H9 (cell line): ENCODE data around the gene LEPROT. TPM values are rescaled to one million over a fixed set of nuclear protein-coding genes. Genes with fewer than 3 reads are reported as not detected.

ENCODE experiments used
- DNase-seq: peaks from one replicate; pipeline ENCODE4 v3.0.0-alpha.2; 2017
- H2AFZ ChIP-seq: one replicate; pipeline ENCODE4 v1.6.1; 2013; ENCODE audit warnings: mild to moderate bottlenecking, low read length, control low read depth, moderate library complexity
- H2AK5ac ChIP-seq: 2 replicates; pipeline ENCODE4 v1.6.1; 2013; ENCODE audit warnings: low read length, control low read depth, mixed read lengths; ENCODE audit not compliant: insufficient read length
- H2BK120ac ChIP-seq: one replicate; pipeline ENCODE4 v1.6.1; 2013; ENCODE audit warnings: low read depth, mild to moderate bottlenecking, low read length, control low read depth, inconsistent platforms; ENCODE audit not compliant: poor library complexity, severe bottlenecking
- H2BK12ac ChIP-seq: 2 replicates; pipeline ENCODE4 v1.6.1; 2013; ENCODE audit warnings: low read length, control low read depth, mixed read lengths, low read depth; ENCODE audit not compliant: insufficient read length
- H2BK15ac ChIP-seq: 2 replicates; pipeline ENCODE4 v1.6.1; 2013; ENCODE audit warnings: low read depth, low read length, control low read depth
- H2BK20ac ChIP-seq: one replicate; pipeline ENCODE4 v1.6.1; 2013; ENCODE audit warnings: low read depth, mild to moderate bottlenecking, low read length, control low read depth, inconsistent platforms; ENCODE audit not compliant: poor library complexity, severe bottlenecking
- H2BK5ac ChIP-seq: 2 replicates; pipeline ENCODE4 v1.6.1; 2013; ENCODE audit warnings: low read length, control low read depth, mixed read lengths; ENCODE audit not compliant: insufficient read length
- H3K14ac ChIP-seq: 2 replicates; pipeline ENCODE4 v1.6.1; 2013; ENCODE audit warnings: low read length, control low read depth; ENCODE audit not compliant: insufficient read depth
- H3K18ac ChIP-seq: 2 replicates; pipeline ENCODE4 v1.6.1; 2013; ENCODE audit warnings: low read depth, mild to moderate bottlenecking, mixed read lengths, low read length, control low read depth; ENCODE audit not compliant: insufficient read length
- H3K23ac ChIP-seq: 2 replicates; pipeline ENCODE4 v1.6.1; 2013; ENCODE audit warnings: low read length, control low read depth, mixed read lengths, low read depth; ENCODE audit not compliant: insufficient read length
- H3K23me2 ChIP-seq: 2 replicates; pipeline ENCODE4 v1.6.1; 2013; ENCODE audit warnings: low read depth, mild to moderate bottlenecking, mixed read lengths, low read length, control low read depth; ENCODE audit not compliant: insufficient read length, poor library complexity, severe bottlenecking
- H3K27ac ChIP-seq: 2 replicates; pipeline ENCODE4 v1.5.1; 2013; ENCODE audit warnings: low read length, control low read depth, mixed read lengths, low read depth; ENCODE audit not compliant: insufficient read length
- H3K27me3 ChIP-seq: 2 replicates; pipeline ENCODE4 v1.6.1; 2013; ENCODE audit warnings: low read length, control low read depth, inconsistent platforms; ENCODE audit not compliant: insufficient read depth
- H3K4ac ChIP-seq: 2 replicates; pipeline ENCODE4 v1.6.1; 2013; ENCODE audit warnings: low read depth, mild to moderate bottlenecking, control low read depth, inconsistent platforms, low read length, moderate library complexity
- H3K4me1 ChIP-seq: 2 replicates; pipeline ENCODE4 v1.6.1; 2013; ENCODE audit warnings: low read length, control low read depth, inconsistent platforms; ENCODE audit not compliant: insufficient read depth
- H3K4me2 ChIP-seq: 2 replicates; pipeline ENCODE4 v1.6.1; 2013; ENCODE audit warnings: low read length, control low read depth, mixed read lengths; ENCODE audit not compliant: insufficient read length, insufficient read depth
- H3K56ac ChIP-seq: 2 replicates; pipeline ENCODE4 v1.6.1; 2013; ENCODE audit warnings: low read depth, mild to moderate bottlenecking, mixed read lengths, low read length, control low read depth; ENCODE audit not compliant: insufficient read length
- H3K79me1 ChIP-seq: 2 replicates; pipeline ENCODE4 v1.6.1; 2013; ENCODE audit warnings: low read depth, mild to moderate bottlenecking, moderate library complexity, low read length, control low read depth, inconsistent platforms; ENCODE audit not compliant: insufficient read depth, poor library complexity, severe bottlenecking
- H3K79me2 ChIP-seq: 2 replicates; pipeline ENCODE4 v1.6.1; 2013; ENCODE audit warnings: low read length, control low read depth, inconsistent platforms; ENCODE audit not compliant: insufficient read depth
- H3K9ac ChIP-seq: 2 replicates; pipeline ENCODE4 v1.6.1; 2013; ENCODE audit warnings: low read length, control low read depth, mixed read lengths; ENCODE audit not compliant: insufficient read length; ENCODE audit errors: extremely low read depth
- H3K9me3 ChIP-seq: one replicate; pipeline ENCODE4 v1.6.1; 2013; ENCODE audit warnings: low read depth, low read length, inconsistent platforms; ENCODE audit not compliant: control insufficient read depth
- H3T11ph ChIP-seq: one replicate; pipeline ENCODE4 v1.6.1; 2013; ENCODE audit warnings: mild to moderate bottlenecking, low read length, control low read depth, inconsistent platforms
- H4K20me1 ChIP-seq: one replicate; pipeline ENCODE4 v1.6.1; 2013; ENCODE audit not compliant: control insufficient read depth, insufficient read length, insufficient read depth
- H4K5ac ChIP-seq: 2 replicates; pipeline ENCODE4 v1.6.1; 2013; ENCODE audit warnings: low read depth, mild to moderate bottlenecking, mixed read lengths, low read length, control low read depth; ENCODE audit not compliant: insufficient read length
- H4K8ac ChIP-seq: replicated peaks from 2 replicates; pipeline ENCODE4 v1.6.1; 2013; ENCODE audit warnings: low read length, control low read depth, mixed read lengths, low read depth; ENCODE audit not compliant: insufficient read length
- H4K91ac ChIP-seq: 2 replicates; pipeline ENCODE4 v1.6.1; 2013; ENCODE audit warnings: low read depth, mild to moderate bottlenecking, moderate library complexity, mixed read lengths, low read length, control low read depth; ENCODE audit not compliant: insufficient read length
- H3K27ac Mint-ChIP-seq, 3 experiments: 2 replicates in 2 of 3; 3 replicates in 1 of 3; pipeline ENCODE4 v1.8.0; 2020 to 2021; ENCODE audit warnings: mixed read lengths in 3 of 3, mild to moderate bottlenecking in 1 of 3, moderate library complexity in 1 of 3
- H3K27me3 Mint-ChIP-seq: 2 replicates; pipeline ENCODE4 v1.8.0; 2021; ENCODE audit warnings: low read depth, mild to moderate bottlenecking, moderate library complexity, mixed read lengths
- H3K36me3 Mint-ChIP-seq, 3 experiments: 2 replicates in 2 of 3; 3 replicates in 1 of 3; pipeline ENCODE4 v1.8.0; 2020 to 2021; ENCODE audit warnings: low read depth in 3 of 3, mixed read lengths in 3 of 3; ENCODE audit not compliant: insufficient read depth in 1 of 3
- H3K4me1 Mint-ChIP-seq, 2 experiments: 2 replicates each; pipeline ENCODE4 v1.8.0; 2020; ENCODE audit warnings: mixed read lengths in 2 of 2
- H3K4me3 Mint-ChIP-seq, 2 experiments: 2 replicates in 1 of 2; 3 replicates in 1 of 2; pipeline ENCODE4 v1.8.0; 2020 to 2021; ENCODE audit warnings: mild to moderate bottlenecking in 2 of 2, mixed read lengths in 2 of 2, moderate library complexity in 1 of 2
- H3K9me3 Mint-ChIP-seq, 2 experiments: 2 replicates in 1 of 2; 3 replicates in 1 of 2; pipeline ENCODE4 v1.8.0; 2020; ENCODE audit warnings: mild to moderate bottlenecking in 2 of 2, mixed read lengths in 2 of 2, moderate library complexity in 1 of 2
- WGBS: extraction: QIAGEN DNeasy Blood & Tissue Kit; methylation state at CpG from one replicate; pipeline ENCODE4 v1.1.7; 2013; ENCODE audit warnings: missing lambda C conversion rate, low lambda C conversion rate, mixed read lengths; ENCODE audit not compliant: insufficient read length; ENCODE audit errors: extremely low coverage; 5-methylcytosine and 5-hydroxymethylcytosine counted together
- total RNA-seq: library from RNA; stranded (reverse); gene quantifications from 2 replicates; pipeline ENCODE4 v1.2.1, GENCODE V29; 2021
- TF ChIP-seq, protein P1 (sequence below): fragments of 200-600 bp; sonication (generic); conservative IDR thresholded peaks from 3 replicates; pipeline ENCODE4 v1.8.0; 2021; ENCODE audit warnings: antibody characterized with exemption, mild to moderate bottlenecking

The LEPROT gene
- total RNA-seq, 1 experiment from 2014 or later = 32.6 TPM

- Histone ChIP-seq H3K9me3 (no peaks in the 10 kb centered on the region), H3K4me1 (peaks cover 3% of the 10 kb centered on the region; the same call in 1 of the 2 replicates), H4K20me1 (no peaks in the 10 kb centered on the region), H3K79me1 (no peaks in the 10 kb centered on the region), H3K27ac (no peak overlapping the region), H3K9ac (no peak overlapping the region), H2BK20ac (no peak overlapping the region), H4K91ac (no peak overlapping the region), H4K5ac (no peak overlapping the region), H3T11ph (no peak overlapping the region), H2BK5ac (no peak overlapping the region), H2BK120ac (no peak overlapping the region), H3K14ac (no peak overlapping the region), H3K4me2 (no peak overlapping the region), H3K56ac (no peak overlapping the region), H3K23ac (no peak overlapping the region), H2AK5ac (no peak overlapping the region), H2BK15ac (no peak overlapping the region), H3K4ac (no peak overlapping the region), H2AFZ (no peak overlapping the region), H2BK12ac (no peak overlapping the region), H3K79me2 (no peaks in the 10 kb centered on the region), H3K23me2 (no peaks in the 10 kb centered on the region), H3K18ac (no peak overlapping the region), H4K8ac (no peak overlapping the region), H3K27me3 (no peaks in the 10 kb centered on the region)
- Mint-ChIP-seq H3K9me3 (peaks cover 16 to 17% of the 10 kb centered on the region in 2 experiments), H3K27me3 (no peaks in the 10 kb centered on the region; the same call in 1 of the 2 replicates), H3K4me3 (no peak overlapping the region), H3K36me3 (peaks cover 6 to 19% (median 7%) of the 10 kb centered on the region in 3 experiments), H3K4me1 (peaks cover 24 to 28% of the 10 kb centered on the region in 2 experiments), H3K27ac (no peak overlapping the region)
- no CpG with 5 or more reads among the region's 2 CpGs for WGBS
- TF ChIP-seq, protein P1, sequence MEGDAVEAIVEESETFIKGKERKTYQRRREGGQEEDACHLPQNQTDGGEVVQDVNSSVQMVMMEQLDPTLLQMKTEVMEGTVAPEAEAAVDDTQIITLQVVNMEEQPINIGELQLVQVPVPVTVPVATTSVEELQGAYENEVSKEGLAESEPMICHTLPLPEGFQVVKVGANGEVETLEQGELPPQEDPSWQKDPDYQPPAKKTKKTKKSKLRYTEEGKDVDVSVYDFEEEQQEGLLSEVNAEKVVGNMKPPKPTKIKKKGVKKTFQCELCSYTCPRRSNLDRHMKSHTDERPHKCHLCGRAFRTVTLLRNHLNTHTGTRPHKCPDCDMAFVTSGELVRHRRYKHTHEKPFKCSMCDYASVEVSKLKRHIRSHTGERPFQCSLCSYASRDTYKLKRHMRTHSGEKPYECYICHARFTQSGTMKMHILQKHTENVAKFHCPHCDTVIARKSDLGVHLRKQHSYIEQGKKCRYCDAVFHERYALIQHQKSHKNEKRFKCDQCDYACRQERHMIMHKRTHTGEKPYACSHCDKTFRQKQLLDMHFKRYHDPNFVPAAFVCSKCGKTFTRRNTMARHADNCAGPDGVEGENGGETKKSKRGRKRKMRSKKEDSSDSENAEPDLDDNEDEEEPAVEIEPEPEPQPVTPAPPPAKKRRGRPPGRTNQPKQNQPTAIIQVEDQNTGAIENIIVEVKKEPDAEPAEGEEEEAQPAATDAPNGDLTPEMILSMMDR = no peak
- DNase-seq = no peak
These were observed 38.4 kb downstream of the LEPROT start for GRCh38 chr1:65458730-65459396.
